ENCODE results near the gene NRSN2. TPM values are rescaled to one million over a fixed set of nuclear protein-coding genes. Genes with fewer than 3 reads are reported as not detected.
A peak's percentile ranks its signal among the peaks of the same experiment; 100 is the strongest.

The NRSN2 gene
- total and polyA plus RNA-seq, 2 donors (not counting 1 experiment from before 2014, with no cell fraction given), result 5.0 to 8.6 TPM

DNA sequence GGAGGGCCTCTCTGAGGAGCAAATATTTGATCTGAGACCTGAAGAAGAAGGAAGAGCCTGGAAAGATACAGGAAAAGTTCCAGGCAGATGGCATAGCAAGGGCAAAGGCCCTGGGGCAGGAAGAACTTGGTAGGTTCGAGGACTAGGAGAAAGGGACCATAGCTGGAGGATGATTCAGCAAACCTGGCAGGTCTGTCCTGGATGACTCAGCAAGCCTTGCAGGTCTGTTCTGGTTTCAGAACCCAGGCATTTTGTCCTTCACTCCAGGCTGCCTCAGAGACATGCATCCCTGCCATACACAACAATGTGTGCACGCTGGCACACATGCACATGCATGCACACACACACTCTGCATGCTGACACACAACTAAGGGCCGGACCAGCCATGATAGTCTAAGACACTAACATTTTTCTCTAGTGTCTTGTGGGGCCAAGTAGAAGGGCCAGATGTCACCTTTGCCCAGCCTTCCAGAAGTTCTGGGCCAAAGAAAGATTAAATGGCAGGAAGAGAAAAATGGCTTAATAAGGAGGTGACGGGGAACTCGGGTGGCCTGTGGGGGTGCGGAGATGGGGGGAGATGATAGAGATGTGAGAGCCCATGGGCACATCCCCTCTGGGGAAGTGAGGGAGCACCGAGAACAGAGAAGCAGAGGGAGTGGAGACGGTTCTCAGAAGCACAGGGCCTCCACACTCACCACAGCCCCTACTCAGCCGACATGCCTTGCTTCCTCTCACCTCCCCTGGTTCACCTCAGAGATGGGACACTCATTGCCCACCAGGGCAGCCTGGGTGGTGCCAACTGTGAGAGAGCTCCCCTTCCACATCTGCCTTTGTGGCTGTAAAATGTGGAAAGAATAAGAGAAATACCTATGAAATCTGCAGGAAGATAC, 18.2 kb downstream of the NRSN2 start:
- Histone ChIP-seq H3K4me2 (replicated peaks; ENCODE audit: low read depth, low read length, poor library complexity, severe bottlenecking) (no peak overlapping the region), H3K9me3 (ENCODE audit: control extremely low read depth in 1 of 3, control insufficient read depth in 2 of 3, insufficient read depth in 1 of 3, low read length in 2 of 3) (no peaks in the 10 kb centered on the region), H3K4me3 (ENCODE audit: control extremely low read depth in 1 of 5, extremely low read depth in 1 of 5, insufficient read depth in 1 of 5, low read depth in 2 of 5, low read length in 4 of 5) (no peak overlapping the region), H3K27me3 (replicated peaks in 1 of 4; ENCODE audit: control extremely low read depth in 1 of 4, control insufficient read depth in 3 of 4, insufficient read depth in 4 of 4, low read length in 3 of 4) (no peaks in the 10 kb centered on the region), H4K20me1 (ENCODE audit: control insufficient read depth, insufficient read depth, low read length, poor library complexity, severe bottlenecking) (no peaks in the 10 kb centered on the region), H2AFZ (ENCODE audit: insufficient read depth, low read depth, low read length, poor library complexity, severe bottlenecking) (no peak overlapping the region), H3K79me2 (ENCODE audit: control insufficient read depth, insufficient read depth, low read length) (no peaks in the 10 kb centered on the region), H3K4me1 (ENCODE audit: control insufficient read depth in 2 of 2, insufficient read depth in 2 of 2, low read length in 2 of 2) (peaks cover 17 to 23% of the 10 kb centered on the region in 2 donors), H3K27ac (ENCODE audit: low read length in 2 of 2) (no peak overlapping the region), H3K9ac (ENCODE audit: low read length) (no peak overlapping the region), H3K36me3 (replicated peaks in 1 of 2; ENCODE audit: control extremely low read depth in 1 of 2, control insufficient read depth in 1 of 2, extremely low read depth in 1 of 2, insufficient read depth in 2 of 2, low read length in 1 of 2) (no peaks in the 10 kb centered on the region)
- Mint-ChIP-seq H3K4me1 (peaks cover 20% of the 10 kb centered on the region), H3K4me3 (no peak overlapping the region), H3K9me3 (ENCODE audit: insufficient read depth) (no peaks in the 10 kb centered on the region), H3K27ac (peak overlapping the region; percentile 26), H3K27me3 (peaks cover 15% of the 10 kb centered on the region)
- no peak for TF ChIP-seq EZH2 (IDR thresholded peaks at IDR 0.05; ENCODE audit: borderline replicate concordance, insufficient read depth, low read depth, low read length, poor library complexity, severe bottlenecking)
- intact Hi-C loops (cut with micrococcal nuclease), result no loop called here
- ATAC-seq (ENCODE audit: low read depth) (no peak), DNase-seq (no peak)
- CTCF ChIA-PET, result no interaction called here
- POLR2A ChIA-PET, result no interaction called here
- WGBS (ENCODE audit: insufficient coverage), result 81% methylated on average over 4 of the region's 9 CpGs

GRCh38 chr20:366041-366718, 19.3 kb downstream of the NRSN2 start:
- H3K4me1 Mint-ChIP-seq, result peaks cover 14% of the 10 kb centered on the region
- no peak overlapping the region for H3K27ac ChIP-seq (ENCODE audit: low read length in 2 of 2)
- no peak overlapping the region for H3K4me3 Mint-ChIP-seq
- no peak overlapping the region for H3K27ac Mint-ChIP-seq
- WGBS (ENCODE audit: insufficient coverage), result 100% methylated on average over 4 of the region's 7 CpGs
- POLR2A ChIA-PET, result no interaction called here
- peaks cover 13 to 16% of the 10 kb centered on the region in 2 donors for H3K4me1 ChIP-seq (ENCODE audit: control insufficient read depth in 2 of 2, insufficient read depth in 2 of 2, low read length in 2 of 2)
- TF ChIP-seq, protein P1, sequence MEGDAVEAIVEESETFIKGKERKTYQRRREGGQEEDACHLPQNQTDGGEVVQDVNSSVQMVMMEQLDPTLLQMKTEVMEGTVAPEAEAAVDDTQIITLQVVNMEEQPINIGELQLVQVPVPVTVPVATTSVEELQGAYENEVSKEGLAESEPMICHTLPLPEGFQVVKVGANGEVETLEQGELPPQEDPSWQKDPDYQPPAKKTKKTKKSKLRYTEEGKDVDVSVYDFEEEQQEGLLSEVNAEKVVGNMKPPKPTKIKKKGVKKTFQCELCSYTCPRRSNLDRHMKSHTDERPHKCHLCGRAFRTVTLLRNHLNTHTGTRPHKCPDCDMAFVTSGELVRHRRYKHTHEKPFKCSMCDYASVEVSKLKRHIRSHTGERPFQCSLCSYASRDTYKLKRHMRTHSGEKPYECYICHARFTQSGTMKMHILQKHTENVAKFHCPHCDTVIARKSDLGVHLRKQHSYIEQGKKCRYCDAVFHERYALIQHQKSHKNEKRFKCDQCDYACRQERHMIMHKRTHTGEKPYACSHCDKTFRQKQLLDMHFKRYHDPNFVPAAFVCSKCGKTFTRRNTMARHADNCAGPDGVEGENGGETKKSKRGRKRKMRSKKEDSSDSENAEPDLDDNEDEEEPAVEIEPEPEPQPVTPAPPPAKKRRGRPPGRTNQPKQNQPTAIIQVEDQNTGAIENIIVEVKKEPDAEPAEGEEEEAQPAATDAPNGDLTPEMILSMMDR (IDR thresholded peaks at IDR 0.05), result no peak
- TF ChIP-seq EZH2 (IDR thresholded peaks at IDR 0.05; ENCODE audit: borderline replicate concordance, insufficient read depth, low read depth, low read length, poor library complexity, severe bottlenecking), result no peak
- H3K27me3 ChIP-seq (replicated peaks in 1 of 4; ENCODE audit: control extremely low read depth in 1 of 4, control insufficient read depth in 3 of 4, insufficient read depth in 4 of 4, low read length in 3 of 4), result no peaks in the 10 kb centered on the region
- no peak overlapping the region for H2AFZ ChIP-seq (ENCODE audit: insufficient read depth, low read depth, low read length, poor library complexity, severe bottlenecking)
- no peaks in the 10 kb centered on the region for H3K36me3 ChIP-seq (replicated peaks in 1 of 2; ENCODE audit: control extremely low read depth in 1 of 2, control insufficient read depth in 1 of 2, extremely low read depth in 1 of 2, insufficient read depth in 2 of 2, low read length in 1 of 2)
- no peaks in the 10 kb centered on the region for H3K9me3 Mint-ChIP-seq (ENCODE audit: insufficient read depth)
- no peak overlapping the region for H3K4me3 ChIP-seq (ENCODE audit: control extremely low read depth in 1 of 5, extremely low read depth in 1 of 5, insufficient read depth in 1 of 5, low read depth in 2 of 5, low read length in 4 of 5)
- H3K27me3 Mint-ChIP-seq, result peaks cover 15% of the 10 kb centered on the region
- no peaks in the 10 kb centered on the region for H3K79me2 ChIP-seq (ENCODE audit: control insufficient read depth, insufficient read depth, low read length)
- intact Hi-C loops (cut with micrococcal nuclease), result no loop called here
- no peaks in the 10 kb centered on the region for H3K9me3 ChIP-seq (ENCODE audit: control extremely low read depth in 1 of 3, control insufficient read depth in 2 of 3, insufficient read depth in 1 of 3, low read length in 2 of 3)
- no peaks in the 10 kb centered on the region for H4K20me1 ChIP-seq (ENCODE audit: control insufficient read depth, insufficient read depth, low read length, poor library complexity, severe bottlenecking)
- H3K9ac ChIP-seq (ENCODE audit: low read length), result no peak overlapping the region
- DNase-seq, result no peak
- no peak for ATAC-seq (ENCODE audit: low read depth)
- no peak overlapping the region for H3K4me2 ChIP-seq (replicated peaks; ENCODE audit: low read depth, low read length, poor library complexity, severe bottlenecking)
- CTCF ChIA-PET, result interaction anchor here (0.6 to 1.0 kb wide), 4 partner anchors 10 to 204 kb away, joined by 3 to 4 read pairs (median 4); no protein-coding TSS in a partner anchor
